Mesenchymal stem cell (in vitro differentiated cells and primary cell): Measurements from ENCODE around the gene MSI2.

Experiments used
- DNase-seq: peaks from one replicate; pipeline ENCODE4 v3.0.0-alpha.2; 2013
- H2AFZ ChIP-seq: one replicate; pipeline ENCODE4 v1.6.1; 2013; ENCODE audit warnings: low read depth, mild to moderate bottlenecking, control low read depth, inconsistent platforms, low read length, moderate library complexity
- H2AK5ac ChIP-seq: 2 replicates; pipeline ENCODE4 v1.6.1; 2013; ENCODE audit warnings: low read length, moderate library complexity, mild to moderate bottlenecking, inconsistent platforms; ENCODE audit not compliant: severe bottlenecking
- H2BK120ac ChIP-seq: one replicate; pipeline ENCODE4 v1.6.1; 2013; ENCODE audit warnings: low read depth, mild to moderate bottlenecking, inconsistent platforms, low read length, moderate library complexity
- H2BK12ac ChIP-seq, 2 experiments: one replicate each; pipeline ENCODE4 v1.6.1; 2013; ENCODE audit warnings: inconsistent platforms in 2 of 2, low read length in 2 of 2, mild to moderate bottlenecking in 2 of 2, moderate library complexity in 2 of 2, control low read depth in 1 of 2
- H2BK15ac ChIP-seq: one replicate; pipeline ENCODE4 v1.6.1; 2013; ENCODE audit warnings: mild to moderate bottlenecking, low read depth, inconsistent platforms; ENCODE audit not compliant: poor library complexity, severe bottlenecking
- H2BK5ac ChIP-seq: 2 replicates; pipeline ENCODE4 v1.6.1; 2013; ENCODE audit warnings: low read depth, mild to moderate bottlenecking, low read length, control low read depth, inconsistent platforms; ENCODE audit not compliant: poor library complexity, severe bottlenecking
- H3K14ac ChIP-seq, 2 experiments: one replicate each; pipeline ENCODE4 v1.6.1; 2013; ENCODE audit warnings: inconsistent platforms in 2 of 2, low read length in 2 of 2, control low read depth in 1 of 2, mild to moderate bottlenecking in 1 of 2, moderate library complexity in 1 of 2
- H3K18ac ChIP-seq, 2 experiments: one replicate each; pipeline ENCODE4 v1.6.1; 2013; ENCODE audit warnings: inconsistent platforms in 2 of 2, low read length in 2 of 2, control low read depth in 1 of 2, low read depth in 1 of 2, mild to moderate bottlenecking in 1 of 2
- H3K23ac ChIP-seq, 2 experiments: one replicate each; pipeline ENCODE4 v1.6.1; 2013; ENCODE audit warnings: inconsistent platforms in 2 of 2, low read length in 2 of 2, mild to moderate bottlenecking in 2 of 2, moderate library complexity in 2 of 2, control low read depth in 1 of 2
- H3K27ac ChIP-seq: 2 replicates; pipeline ENCODE4 v1.5.1; 2013; ENCODE audit warnings: mild to moderate bottlenecking, moderate library complexity, low read length, control low read depth, inconsistent platforms; ENCODE audit not compliant: poor library complexity, severe bottlenecking
- H3K27me3 ChIP-seq, 2 experiments: 2 replicates each; pipeline versions ENCODE4 v1.6.1 to v1.7.0; 2013; ENCODE audit warnings: low read length in 2 of 2, mild to moderate bottlenecking in 2 of 2, moderate library complexity in 2 of 2, control low read depth in 1 of 2, inconsistent platforms in 1 of 2; ENCODE audit not compliant: control insufficient read depth in 1 of 2, insufficient read depth in 1 of 2
- H3K36me3 ChIP-seq, 2 experiments: 2 replicates each; pipeline versions ENCODE4 v1.6.1 to v1.7.0; 2013; ENCODE audit warnings: low read length in 2 of 2, control low read depth in 1 of 2, inconsistent platforms in 1 of 2, low read depth in 1 of 2, mild to moderate bottlenecking in 1 of 2; ENCODE audit not compliant: insufficient read depth in 2 of 2, control insufficient read depth in 1 of 2
- H3K4ac ChIP-seq, 2 experiments: one replicate each; pipeline ENCODE4 v1.6.1; 2013; ENCODE audit warnings: inconsistent platforms in 2 of 2, low read length in 2 of 2, mild to moderate bottlenecking in 2 of 2, moderate library complexity in 2 of 2, control low read depth in 1 of 2, low read depth in 1 of 2
- H3K4me1 ChIP-seq: 2 replicates; pipeline ENCODE4 v1.6.1; 2013; ENCODE audit warnings: low read depth, low read length, control low read depth; ENCODE audit not compliant: control insufficient read depth, insufficient read depth
- H3K4me2 ChIP-seq: 2 replicates; pipeline ENCODE4 v1.6.1; 2013; ENCODE audit warnings: low read length, mild to moderate bottlenecking, inconsistent platforms; ENCODE audit not compliant: poor library complexity, severe bottlenecking
- H3K4me3 ChIP-seq, 2 experiments: 2 replicates each; pipeline versions ENCODE4 v1.5.1 to v1.7.0; 2013; ENCODE audit warnings: low read length in 2 of 2, mild to moderate bottlenecking in 2 of 2, control low read depth in 1 of 2, low read depth in 1 of 2; ENCODE audit not compliant: insufficient read depth in 1 of 2
- H3K79me1 ChIP-seq: replicated peaks from 2 replicates; pipeline ENCODE4 v1.6.1; 2013; ENCODE audit warnings: mild to moderate bottlenecking, control low read depth, low read length, inconsistent platforms; ENCODE audit not compliant: poor library complexity, severe bottlenecking
- H3K9ac ChIP-seq: 2 replicates; pipeline ENCODE4 v1.7.0; 2013; ENCODE audit warnings: mild to moderate bottlenecking, low read length, moderate library complexity
- H3K9me3 ChIP-seq: 2 replicates; pipeline ENCODE4 v1.7.0; 2013; ENCODE audit warnings: mild to moderate bottlenecking, low read length; ENCODE audit not compliant: control insufficient read depth
- H4K8ac ChIP-seq: one replicate; pipeline ENCODE4 v1.6.1; 2013; ENCODE audit warnings: inconsistent platforms, mild to moderate bottlenecking, low read length, moderate library complexity
- H4K91ac ChIP-seq: one replicate; pipeline ENCODE4 v1.6.1; 2013; ENCODE audit warnings: mild to moderate bottlenecking, low read length, inconsistent platforms
- WGBS: methylation state at CpG from one replicate; pipeline ENCODE4 v1.1.7; 2013; ENCODE audit warnings: mixed read lengths; 5-methylcytosine and 5-hydroxymethylcytosine counted together

The MSI2 gene

GRCh38 chr17:57293077-57293476 lies 36.8 kb downstream of the MSI2 start:
- Histone ChIP-seq H3K4me2 (no peak overlapping the region), H2BK12ac (no peak overlapping the region), H3K4me1 (peaks cover 20% of the 10 kb centered on the region), H2BK120ac (no peak overlapping the region), H3K9me3 (peaks cover 2% of the 10 kb centered on the region), H4K8ac (no peak overlapping the region), H3K36me3 (peaks cover 0 to 11% of the 10 kb centered on the region in 2 experiments), H2BK5ac (no peak overlapping the region), H4K91ac (no peak overlapping the region), H3K14ac (no peak overlapping the region), H2AK5ac (no peak overlapping the region), H3K4me3 (no peak overlapping the region), H3K23ac (no peak overlapping the region), H3K27me3 (no peaks in the 10 kb centered on the region), H3K79me1 (peaks cover 32% of the 10 kb centered on the region), H3K18ac (peak overlapping the region in 1 of 2 experiments; percentile 18), H2AFZ (no peak overlapping the region), H2BK15ac (no peak overlapping the region), H3K9ac (no peak overlapping the region), H3K4ac (no peak overlapping the region), H3K27ac (peak overlapping the region; percentile 77)
- DNase-seq = peak; percentile 40
- 55% methylated on average over 7 of the region's 10 CpGs for WGBS

- Histone ChIP-seq H3K4me2 (no peak overlapping the region), H2BK5ac (no peak overlapping the region), H2BK12ac (no peak overlapping the region), H3K4ac (no peak overlapping the region), H4K91ac (no peak overlapping the region), H3K23ac (no peak overlapping the region), H3K79me1 (peaks cover 29% of the 10 kb centered on the region), H2AFZ (no peak overlapping the region), H3K9ac (no peak overlapping the region), H3K4me1 (peaks cover 20% of the 10 kb centered on the region), H3K27me3 (no peaks in the 10 kb centered on the region), H3K18ac (no peak overlapping the region), H2AK5ac (peak overlapping the region; percentile 33), H2BK15ac (no peak overlapping the region), H3K27ac (no peak overlapping the region), H2BK120ac (no peak overlapping the region), H3K36me3 (peaks cover 3 to 10% of the 10 kb centered on the region in 2 experiments), H3K14ac (no peak overlapping the region), H3K9me3 (peaks cover 10% of the 10 kb centered on the region), H3K4me3 (no peak overlapping the region), H4K8ac (no peak overlapping the region)
- 81% methylated on average over 7 of the region's 7 CpGs for WGBS
- DNase-seq = no peak
Measured at GRCh38 chr17:57294101-57294500, 37.8 kb downstream of the MSI2 start.

GRCh38 chr17:57294629-57295501 lies 38.5 kb downstream of the MSI2 start:
- Histone ChIP-seq H3K36me3 (peaks cover 3 to 12% of the 10 kb centered on the region in 2 experiments), H3K79me1 (peaks cover 26% of the 10 kb centered on the region)
- whole genome bisulfite sequencing = 85% methylated on average over 7 of the region's 10 CpGs

GRCh38 chr17:57295526-57296023 lies 39.3 kb downstream of the MSI2 start:
- no peak overlapping the region for H4K8ac ChIP-seq
- H3K4me3 ChIP-seq = no peak overlapping the region
- 0% methylated on average over 4 of the region's 5 CpGs for WGBS
- peaks cover 10% of the 10 kb centered on the region for H3K9me3 ChIP-seq
- H2BK12ac ChIP-seq = no peak overlapping the region
- H2AFZ ChIP-seq = no peak overlapping the region
- H2BK5ac ChIP-seq = no peak overlapping the region
- H3K4me2 ChIP-seq = no peak overlapping the region
- peaks cover 20% of the 10 kb centered on the region for H3K4me1 ChIP-seq
- H3K79me1 ChIP-seq = peaks cover 27% of the 10 kb centered on the region
- H3K4ac ChIP-seq = no peak overlapping the region
- no peak overlapping the region for H3K23ac ChIP-seq
- no peak overlapping the region for H3K9ac ChIP-seq
- no peak overlapping the region for H2AK5ac ChIP-seq
- H4K91ac ChIP-seq = no peak overlapping the region
- peaks cover 3 to 14% of the 10 kb centered on the region in 2 experiments for H3K36me3 ChIP-seq
- peak overlapping the region; percentile 87 for H3K27ac ChIP-seq
- no peak overlapping the region for H2BK120ac ChIP-seq
- H3K27me3 ChIP-seq = no peaks in the 10 kb centered on the region
- no peak overlapping the region for H3K14ac ChIP-seq
- no peak overlapping the region for H3K18ac ChIP-seq
- H2BK15ac ChIP-seq = no peak overlapping the region
- peak; percentile 59 for DNase-seq

More at GRCh38 chr17:57294629-57295501, 38.5 kb downstream of the MSI2 start:
- Histone ChIP-seq H4K91ac (no peak overlapping the region), H3K4ac (peak overlapping the region in 1 of 2 experiments; percentile 56), H3K27ac (peak overlapping the region; percentile 87), H3K14ac (no peak overlapping the region), H4K8ac (no peak overlapping the region), H2AFZ (no peak overlapping the region), H3K27me3 (no peaks in the 10 kb centered on the region), H3K9ac (no peak overlapping the region), H2BK120ac (no peak overlapping the region), H3K9me3 (peaks cover 10% of the 10 kb centered on the region), H2BK12ac (peak overlapping the region in 1 of 2 experiments; percentile 67), H2BK15ac (no peak overlapping the region), H3K4me1 (peaks cover 20% of the 10 kb centered on the region), H3K23ac (no peak overlapping the region), H3K4me2 (no peak overlapping the region), H3K4me3 (no peak overlapping the region), H2AK5ac (peak overlapping the region; percentile 58), H3K18ac (peak overlapping the region in 1 of 2 experiments; percentile 54), H2BK5ac (peak overlapping the region; percentile 24)
- DNase-seq = peak; percentile 25
